A549 (cell line): ENCODE results near the gene DEAF1. TPM values are rescaled to one million over a fixed set of nuclear protein-coding genes. Genes with fewer than 3 reads are reported as not detected.

Experiments
- ATAC-seq, 2 experiments: fragments of 200-7000 bp in 1 of 2; fragments of >200 bp in 1 of 2; cut with Nextera tagmentation in 1 of 2; cut with Tn5 transposase in 1 of 2; 3 replicates each; pipeline versions ENCODE4 v1.8.0 to v1.9.1; 2018 to 2020; ENCODE audit warnings: mild to moderate bottlenecking in 1 of 2, moderate library complexity in 1 of 2
- CTCF ChIA-PET: fragments of 300-600 bp; sonication (Branson Sonifier 250); formaldehyde crosslinking; extraction: SDS; loops from one replicate; lab custom pipeline; 2021; ENCODE audit warnings: antibody characterized with exemption, inconsistent platforms; lab: Yijun Ruan, JAX
- POLR2A ChIA-PET: fragments of 350-600 bp; formaldehyde crosslinking; extraction: SDS; loops from one replicate; lab custom pipeline; 2021; ENCODE audit warnings: antibody characterized with exemption, inconsistent platforms; lab: Yijun Ruan, JAX
- DNase-seq, 2 experiments: peaks; one replicate each; pipeline versions ENCODE4 v3.0.0 to v3.0.0-alpha.2; 2011 to 2016; ENCODE audit warnings: low read depth in 1 of 2, low spot score in 1 of 2
- FAIRE-seq: peaks from 2 replicates; lab custom pipeline; 2011; peaks lifted over from hg19 to GRCh38; lab: Jason Lieb, UNC
- H3K27ac ChIP-seq, 2 experiments: fragments of >200 bp; sonication (Bioruptor Twin); formaldehyde crosslinking; 3 replicates each; pipeline ENCODE4 v1.5.1; 2016 to 2017
- H3K4me1 ChIP-seq: fragments of >200 bp; sonication (Bioruptor Twin); formaldehyde crosslinking; 3 replicates; pipeline ENCODE4 v1.6.1; 2016
- H3K4me2 ChIP-seq: fragments of >200 bp; sonication (Bioruptor Twin); formaldehyde crosslinking; 3 replicates; pipeline ENCODE4 v1.6.1; 2016
- H3K4me3 ChIP-seq: fragments of >200 bp; sonication (Bioruptor Twin); formaldehyde crosslinking; 3 replicates; pipeline ENCODE4 v1.5.1; 2016
- H3K9me3 ChIP-seq: fragments of >200 bp; sonication (Bioruptor Twin); formaldehyde crosslinking; 3 replicates; pipeline ENCODE4 v1.6.1; 2016
- CBX8 ChIP-seq: fragments of 200-600 bp; sonication (generic); IDR thresholded peaks from 2 replicates; pipeline ENCODE4 v1.6.1; 2016
- CHD2 ChIP-seq: fragments of 150-350 bp; IDR thresholded peaks from 2 replicates; pipeline ENCODE4 v1.6.1; 2014; ENCODE audit warnings: low read length; ENCODE audit not compliant: partially characterized antibody
- EHMT2 ChIP-seq: fragments of 200-600 bp; sonication (generic); IDR thresholded peaks from 2 replicates; pipeline ENCODE4 v1.6.1; 2016; ENCODE audit warnings: antibody characterized with exemption, low read depth, mild to moderate bottlenecking, moderate library complexity
- EP300 ChIP-seq, 2 experiments: fragments of >200 bp; sonication (Bioruptor Twin); formaldehyde crosslinking; IDR thresholded peaks; 2 replicates in 1 of 2; 3 replicates in 1 of 2; pipeline ENCODE4 v1.6.1; 2016 to 2017
- ESRRA ChIP-seq: fragments of 150-350 bp; IDR thresholded peaks from 2 replicates; pipeline ENCODE4 v1.6.1; 2014; ENCODE audit warnings: mild to moderate bottlenecking, low read length, borderline replicate concordance
- FOSB ChIP-seq: fragments of 250-450 bp; sonication (Bioruptor Pico); IDR thresholded peaks from 2 replicates; pipeline ENCODE4 v1.5.0; 2020; ENCODE audit warnings: mild to moderate bottlenecking, moderate library complexity
- FOSL2 ChIP-seq, 2 experiments: fragments of 450-650 bp in 1 of 2; fragments of >200 bp in 1 of 2; sonication (Bioruptor Twin) in 1 of 2; formaldehyde crosslinking; IDR thresholded peaks; 2 replicates each; pipeline versions ENCODE4 v1.5.0 to v1.6.1; 2016 to 2020; ENCODE audit warnings: mild to moderate bottlenecking in 1 of 2, moderate library complexity in 1 of 2
- FOXS1 ChIP-seq: fragments of 250-450 bp; sonication (Bioruptor Pico); IDR thresholded peaks from 2 replicates; pipeline ENCODE4 v1.5.0; 2020; ENCODE audit warnings: mild to moderate bottlenecking, moderate library complexity
- GATA3 ChIP-seq: IDR thresholded peaks from 2 replicates; pipeline ENCODE4 v1.6.1; 2012; ENCODE audit warnings: borderline replicate concordance
- HOXA7 ChIP-seq: fragments of 250-450 bp; sonication (Bioruptor Pico); IDR thresholded peaks from 2 replicates; pipeline ENCODE4 v1.5.0; 2020; ENCODE audit warnings: mild to moderate bottlenecking, moderate library complexity
- JUN ChIP-seq, 2 experiments: fragments of >200 bp; sonication (Bioruptor Twin); formaldehyde crosslinking; IDR thresholded peaks; 2 replicates in 1 of 2; 3 replicates in 1 of 2; pipeline ENCODE4 v1.6.1; 2016 to 2017
- MYC ChIP-seq: IDR thresholded peaks from 2 replicates; pipeline ENCODE4 v1.6.1; 2012; ENCODE audit warnings: mild to moderate bottlenecking, inconsistent platforms, low read length, improper control_type of control experiment, borderline replicate concordance
- NFE2L2 ChIP-seq: fragments of 150-350 bp; conservative IDR thresholded peaks from 2 replicates; pipeline ENCODE4 v1.6.1; 2014; ENCODE audit warnings: low read length
- NR3C1 ChIP-seq: fragments of >200 bp; sonication (Bioruptor Twin); formaldehyde crosslinking; IDR thresholded peaks from 3 replicates; pipeline ENCODE4 v1.6.1; 2017
- RAD21 ChIP-seq, 2 experiments: fragments of >200 bp in 1 of 2; sonication (Bioruptor Twin) in 1 of 2; formaldehyde crosslinking in 1 of 2; IDR thresholded peaks in 1 of 2; conservative IDR thresholded peaks in 1 of 2; 2 replicates in 1 of 2; 3 replicates in 1 of 2; pipeline ENCODE4 v1.6.1; 2012 to 2018; ENCODE audit warnings: inconsistent platforms in 1 of 2
- RFX5 ChIP-seq: fragments of 450-650 bp; IDR thresholded peaks from 2 replicates; pipeline ENCODE4 v1.7.1; 2014; ENCODE audit warnings: antibody characterized with exemption, mild to moderate bottlenecking, moderate library complexity
- SREBF2 ChIP-seq: fragments of 450-650 bp; IDR thresholded peaks from 2 replicates; pipeline ENCODE4 v1.6.1; 2014; ENCODE audit warnings: mild to moderate bottlenecking, moderate library complexity
- TFCP2L1 ChIP-seq: fragments of 250-450 bp; sonication (Bioruptor Pico); IDR thresholded peaks from 2 replicates; pipeline ENCODE4 v1.5.0; 2021; ENCODE audit warnings: mild to moderate bottlenecking
- ZC3H11A ChIP-seq: fragments of 450-650 bp; IDR thresholded peaks from 2 replicates; pipeline ENCODE4 v1.6.1; 2014; ENCODE audit warnings: antibody characterized with exemption, mild to moderate bottlenecking
- ZNF302 ChIP-seq: fragments of 250-450 bp; sonication (Bioruptor Pico); IDR thresholded peaks from 2 replicates; pipeline ENCODE4 v1.9.0; 2021; ENCODE audit warnings: inconsistent platforms, mild to moderate bottlenecking, moderate library complexity
- WGBS: methylation state at CpG from one replicate; pipeline ENCODE4 v1.1.6; 2017; ENCODE audit errors: missing lambda C conversion rate; 5-methylcytosine and 5-hydroxymethylcytosine counted together
- polyA plus RNA-seq, 4 experiments: library from polyadenylated mRNA; depleted of rRNA in 3 of 4; stranded (reverse); fragments of >200 nt; fragmentation: RNase III in 1 of 4; extraction: RNeasy Plus Mini Kit Qiagen cat#74134 plus additional on column Dnase treatment in 1 of 4; gene quantifications; 2 replicates in 3 of 4; 3 replicates in 1 of 4; pipeline ENCODE4 v1.2.3, GENCODE V29; 2011 to 2017
- TF ChIP-seq, protein P1 (sequence below): IDR thresholded peaks from 2 replicates; pipeline ENCODE4 v1.6.1; 2012; ENCODE audit warnings: low read depth, borderline replicate concordance
- TF ChIP-seq, protein P2 (sequence below): fragments of 450-650 bp; IDR thresholded peaks from 2 replicates; pipeline ENCODE4 v1.6.1; 2014; ENCODE audit warnings: antibody characterized with exemption
- TF ChIP-seq, protein P3 (sequence below): IDR thresholded peaks from 2 replicates; pipeline ENCODE4 v1.6.1; 2012
- TF ChIP-seq, protein P4 (sequence below): fragments of 150-350 bp; IDR thresholded peaks from 2 replicates; pipeline ENCODE4 v1.6.1; 2014; ENCODE audit warnings: low read depth, mild to moderate bottlenecking, low read length
- TF ChIP-seq, protein P5 (sequence below): fragments of >200 bp; sonication (Bioruptor Twin); formaldehyde crosslinking; IDR thresholded peaks from 3 replicates; pipeline ENCODE4 v1.6.1; 2016
- TF ChIP-seq, protein P6 (sequence below): fragments of 250-450 bp; sonication (Bioruptor Pico); IDR thresholded peaks from 2 replicates; pipeline ENCODE4 v1.5.0; 2021; ENCODE audit warnings: mild to moderate bottlenecking, moderate library complexity, borderline replicate concordance
- TF ChIP-seq, protein P7 (sequence below): fragments of 250-450 bp; sonication (Bioruptor Pico); IDR thresholded peaks from 2 replicates; pipeline ENCODE4 v1.5.0; 2020; ENCODE audit warnings: low read depth, mild to moderate bottlenecking, moderate library complexity

The DEAF1 gene
- polyA plus RNA-seq, 2 of the 4 experiments (the other 2 are of a cell fraction) = 16.0 to 24.0 TPM

DNA sequence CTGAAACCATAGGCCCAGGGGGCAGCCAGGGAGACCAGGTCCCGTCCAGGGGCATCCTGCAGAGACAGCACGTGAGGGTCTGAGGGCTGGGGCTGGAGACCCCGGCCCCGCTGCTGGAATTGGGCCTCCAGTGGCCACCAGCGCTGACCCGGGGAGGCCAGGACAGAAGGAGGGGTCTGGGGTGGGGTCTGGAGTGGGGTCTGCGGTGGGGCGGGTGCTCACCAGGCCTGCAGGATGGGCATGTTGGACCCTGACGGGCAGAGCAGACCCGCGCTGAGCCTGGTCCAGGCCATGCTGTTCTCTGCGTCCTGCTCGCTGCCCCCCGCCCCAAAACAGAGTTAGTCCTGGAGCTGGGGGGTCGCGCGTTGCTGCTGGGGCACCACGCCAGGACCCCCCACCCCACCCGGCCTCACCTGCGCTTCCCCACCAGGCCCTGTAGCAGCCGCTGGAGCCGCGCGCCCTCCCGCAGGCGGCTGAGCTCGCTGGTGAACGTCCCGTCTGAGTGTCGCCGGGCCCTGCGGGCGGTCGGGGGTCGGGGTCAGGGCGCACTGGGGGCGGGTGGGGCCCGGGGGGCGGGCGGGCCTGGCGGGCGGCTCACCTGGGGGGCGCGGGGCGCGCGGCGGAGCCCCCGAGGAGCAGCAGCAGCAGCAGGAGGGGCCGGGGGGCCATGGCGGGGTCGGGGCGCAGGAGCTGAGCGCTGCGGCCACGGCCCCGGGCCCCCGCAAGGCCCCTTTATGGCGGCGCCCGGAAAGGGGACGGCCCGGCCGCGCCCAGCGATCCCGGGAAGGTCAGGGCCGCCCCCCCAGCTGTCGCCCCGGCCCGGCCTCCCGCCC is 68.3 kb downstream of the DEAF1 start, which contains the start of gene SCT:
TSS of gene SCT (minus strand) at position 707 of the 833 bp plus-strand sequence. CDS start at position 669, 38 bp downstream.
- no peak within 1 kb of the TSS for H3K4me2 ChIP-seq
- ATAC-seq = no peak
- ChIA-PET CTCF (interaction anchor here (1.2 to 1.6 kb wide), 2 partner anchors 15 to 20 kb away, joined by 3 read pairs; no protein-coding TSS in a partner anchor), POLR2A (no interaction called here)
- no peak for DNase-seq
- FAIRE-seq = no peak
- no peak within 1 kb of the TSS; a peak in 1 of 6 replicates for H3K27ac ChIP-seq
- WGBS = no CpG with 5 or more reads among the region's 72 CpGs
- TF ChIP-seq NR3C1 (no peak), FOSL2 (IDR thresholded peaks at IDR 0.05) (no peak), FOSL2 (CRISPR knock-in tag; IDR thresholded peaks at IDR 0.05) (no peak), EHMT2 (no peak), CBX8 (no peak), FOSB (CRISPR knock-in tag) (no peak), ESRRA (no peak), MYC (no peak), RAD21 (conservative IDR thresholded peaks at IDR 0.05 in 1 of 2, IDR thresholded peaks at IDR 0.05 in 1 of 2) (no peak), SREBF2 (no peak), FOXS1 (CRISPR knock-in tag) (no peak), NFE2L2 (no peak), TFCP2L1 (CRISPR knock-in tag) (no peak), HOXA7 (CRISPR knock-in tag) (no peak), JUN (IDR thresholded peaks at IDR 0.05) (no peak)
- TF ChIP-seq, protein P1, sequence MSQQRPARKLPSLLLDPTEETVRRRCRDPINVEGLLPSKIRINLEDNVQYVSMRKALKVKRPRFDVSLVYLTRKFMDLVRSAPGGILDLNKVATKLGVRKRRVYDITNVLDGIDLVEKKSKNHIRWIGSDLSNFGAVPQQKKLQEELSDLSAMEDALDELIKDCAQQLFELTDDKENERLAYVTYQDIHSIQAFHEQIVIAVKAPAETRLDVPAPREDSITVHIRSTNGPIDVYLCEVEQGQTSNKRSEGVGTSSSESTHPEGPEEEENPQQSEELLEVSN = no peak
- TF ChIP-seq, protein P2, sequence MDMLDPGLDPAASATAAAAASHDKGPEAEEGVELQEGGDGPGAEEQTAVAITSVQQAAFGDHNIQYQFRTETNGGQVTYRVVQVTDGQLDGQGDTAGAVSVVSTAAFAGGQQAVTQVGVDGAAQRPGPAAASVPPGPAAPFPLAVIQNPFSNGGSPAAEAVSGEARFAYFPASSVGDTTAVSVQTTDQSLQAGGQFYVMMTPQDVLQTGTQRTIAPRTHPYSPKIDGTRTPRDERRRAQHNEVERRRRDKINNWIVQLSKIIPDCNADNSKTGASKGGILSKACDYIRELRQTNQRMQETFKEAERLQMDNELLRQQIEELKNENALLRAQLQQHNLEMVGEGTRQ = no peak
- TF ChIP-seq, protein P3, sequence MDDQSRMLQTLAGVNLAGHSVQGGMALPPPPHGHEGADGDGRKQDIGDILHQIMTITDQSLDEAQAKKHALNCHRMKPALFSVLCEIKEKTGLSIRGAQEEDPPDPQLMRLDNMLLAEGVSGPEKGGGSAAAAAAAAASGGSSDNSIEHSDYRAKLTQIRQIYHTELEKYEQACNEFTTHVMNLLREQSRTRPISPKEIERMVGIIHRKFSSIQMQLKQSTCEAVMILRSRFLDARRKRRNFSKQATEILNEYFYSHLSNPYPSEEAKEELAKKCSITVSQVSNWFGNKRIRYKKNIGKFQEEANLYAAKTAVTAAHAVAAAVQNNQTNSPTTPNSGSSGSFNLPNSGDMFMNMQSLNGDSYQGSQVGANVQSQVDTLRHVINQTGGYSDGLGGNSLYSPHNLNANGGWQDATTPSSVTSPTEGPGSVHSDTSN = no peak
- peaks cover 26% of the 10 kb centered on the region for H3K4me1 ChIP-seq
- H3K4me3 ChIP-seq = no peak within 1 kb of the TSS
- H3K9me3 ChIP-seq = no peaks in the 10 kb centered on the region

DNA sequence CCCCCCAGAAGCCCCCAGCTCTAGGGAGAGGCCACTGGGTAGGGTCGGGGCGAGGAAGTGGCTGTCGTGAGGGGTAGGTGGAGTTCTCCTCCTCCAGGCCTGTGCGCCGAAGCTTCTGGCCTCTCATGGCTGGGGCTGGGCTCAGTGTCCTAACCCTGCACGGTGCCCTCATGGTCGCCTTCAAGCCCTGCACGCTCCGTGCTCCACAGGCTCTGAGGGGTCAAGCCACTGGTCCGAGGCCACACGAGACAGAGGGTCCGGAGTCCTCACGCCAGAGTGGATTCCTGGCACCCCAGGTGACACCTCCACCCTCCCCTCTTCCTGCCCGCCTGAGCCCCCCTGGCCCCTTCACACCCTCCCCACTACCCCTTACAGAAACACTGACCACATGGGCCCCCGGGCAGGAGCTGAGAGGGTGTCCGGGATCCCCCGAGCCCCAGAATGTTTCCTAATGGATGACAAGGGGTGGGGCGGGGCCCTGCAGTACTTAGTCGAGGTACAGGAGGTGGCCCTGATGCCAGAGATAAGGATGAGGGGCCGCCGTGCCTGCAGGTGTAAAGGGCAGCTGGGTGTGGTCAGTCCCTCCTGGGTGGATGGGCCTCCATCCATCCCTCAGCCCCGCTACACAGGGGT is 69.3 kb downstream of the DEAF1 start:
- no peak overlapping the region for H3K4me3 ChIP-seq
- H3K9me3 ChIP-seq = no peaks in the 10 kb centered on the region
- peaks cover 26% of the 10 kb centered on the region for H3K4me1 ChIP-seq
- DNase-seq = no peak
- WGBS = 87% methylated on average over 19 of the region's 22 CpGs
- CTCF ChIA-PET = interaction anchor here (1.2 to 1.6 kb wide), 2 partner anchors 16 to 19 kb away, joined by 3 read pairs; no protein-coding TSS in a partner anchor
- POLR2A ChIA-PET = no interaction called here
- FAIRE-seq = no peak
- no peak overlapping the region for H3K4me2 ChIP-seq
- peak; percentile 16 to 34; a peak in 4 of 6 replicates for ATAC-seq
- H3K27ac ChIP-seq = peak overlapping the region in 1 of 2 experiments; percentile 65; a peak in 3 of 6 replicates
- TF ChIP-seq, protein P4, sequence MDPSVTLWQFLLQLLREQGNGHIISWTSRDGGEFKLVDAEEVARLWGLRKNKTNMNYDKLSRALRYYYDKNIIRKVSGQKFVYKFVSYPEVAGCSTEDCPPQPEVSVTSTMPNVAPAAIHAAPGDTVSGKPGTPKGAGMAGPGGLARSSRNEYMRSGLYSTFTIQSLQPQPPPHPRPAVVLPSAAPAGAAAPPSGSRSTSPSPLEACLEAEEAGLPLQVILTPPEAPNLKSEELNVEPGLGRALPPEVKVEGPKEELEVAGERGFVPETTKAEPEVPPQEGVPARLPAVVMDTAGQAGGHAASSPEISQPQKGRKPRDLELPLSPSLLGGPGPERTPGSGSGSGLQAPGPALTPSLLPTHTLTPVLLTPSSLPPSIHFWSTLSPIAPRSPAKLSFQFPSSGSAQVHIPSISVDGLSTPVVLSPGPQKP = no peak
- TF ChIP-seq MYC (no peak), TFCP2L1 (CRISPR knock-in tag) (no peak), GATA3 (no peak), EHMT2 (no peak), ESRRA (no peak), ZNF302 (CRISPR knock-in tag) (no peak), RFX5 (no peak), CHD2 (no peak), EP300 (IDR thresholded peaks at IDR 0.05) (no peak), CBX8 (no peak), SREBF2 (no peak), ZC3H11A (no peak)
- TF ChIP-seq, protein P5, sequence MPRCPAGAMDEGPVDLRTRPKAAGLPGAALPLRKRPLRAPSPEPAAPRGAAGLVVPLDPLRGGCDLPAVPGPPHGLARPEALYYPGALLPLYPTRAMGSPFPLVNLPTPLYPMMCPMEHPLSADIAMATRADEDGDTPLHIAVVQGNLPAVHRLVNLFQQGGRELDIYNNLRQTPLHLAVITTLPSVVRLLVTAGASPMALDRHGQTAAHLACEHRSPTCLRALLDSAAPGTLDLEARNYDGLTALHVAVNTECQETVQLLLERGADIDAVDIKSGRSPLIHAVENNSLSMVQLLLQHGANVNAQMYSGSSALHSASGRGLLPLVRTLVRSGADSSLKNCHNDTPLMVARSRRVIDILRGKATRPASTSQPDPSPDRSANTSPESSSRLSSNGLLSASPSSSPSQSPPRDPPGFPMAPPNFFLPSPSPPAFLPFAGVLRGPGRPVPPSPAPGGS = no peak
- TF ChIP-seq, protein P6, sequence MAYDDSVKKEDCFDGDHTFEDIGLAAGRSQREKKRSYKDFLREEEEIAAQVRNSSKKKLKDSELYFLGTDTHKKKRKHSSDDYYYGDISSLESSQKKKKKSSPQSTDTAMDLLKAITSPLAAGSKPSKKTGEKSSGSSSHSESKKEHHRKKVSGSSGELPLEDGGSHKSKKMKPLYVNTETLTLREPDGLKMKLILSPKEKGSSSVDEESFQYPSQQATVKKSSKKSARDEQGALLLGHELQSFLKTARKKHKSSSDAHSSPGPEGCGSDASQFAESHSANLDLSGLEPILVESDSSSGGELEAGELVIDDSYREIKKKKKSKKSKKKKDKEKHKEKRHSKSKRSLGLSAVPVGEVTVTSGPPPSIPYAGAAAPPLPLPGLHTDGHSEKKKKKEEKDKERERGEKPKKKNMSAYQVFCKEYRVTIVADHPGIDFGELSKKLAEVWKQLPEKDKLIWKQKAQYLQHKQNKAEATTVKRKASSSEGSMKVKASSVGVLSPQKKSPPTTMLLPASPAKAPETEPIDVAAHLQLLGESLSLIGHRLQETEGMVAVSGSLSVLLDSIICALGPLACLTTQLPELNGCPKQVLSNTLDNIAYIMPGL (CRISPR knock-in tag) = no peak
- TF ChIP-seq, protein P7, sequence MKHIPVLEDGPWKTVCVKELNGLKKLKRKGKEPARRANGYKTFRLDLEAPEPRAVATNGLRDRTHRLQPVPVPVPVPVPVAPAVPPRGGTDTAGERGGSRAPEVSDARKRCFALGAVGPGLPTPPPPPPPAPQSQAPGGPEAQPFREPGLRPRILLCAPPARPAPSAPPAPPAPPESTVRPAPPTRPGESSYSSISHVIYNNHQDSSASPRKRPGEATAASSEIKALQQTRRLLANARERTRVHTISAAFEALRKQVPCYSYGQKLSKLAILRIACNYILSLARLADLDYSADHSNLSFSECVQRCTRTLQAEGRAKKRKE (CRISPR knock-in tag) = no peak
